OCI-LY3 (cell line): ENCODE measurements around the gene SLC39A6.

ENCODE experiments used
- EZH2phosphoT487 ChIP-seq: fragments of 200-600 bp; shearing (Covaris generic); IDR thresholded peaks from 2 replicates; pipeline ENCODE4 v1.6.1; 2018; ENCODE audit warnings: antibody characterized with exemption, mixed run types, low read depth
- TF ChIP-seq, protein P1 (sequence below): fragments of 200-600, 300-600 bp; sonication (generic); IDR thresholded peaks from 2 replicates; pipeline ENCODE4 v1.5.1; 2014; ENCODE audit warnings: antibody characterized with exemption, low read length, low read depth

GRCh38 chr18:36155851-36156757 is 27.0 kb upstream of the SLC39A6 start:
- TF ChIP-seq, protein P1, sequence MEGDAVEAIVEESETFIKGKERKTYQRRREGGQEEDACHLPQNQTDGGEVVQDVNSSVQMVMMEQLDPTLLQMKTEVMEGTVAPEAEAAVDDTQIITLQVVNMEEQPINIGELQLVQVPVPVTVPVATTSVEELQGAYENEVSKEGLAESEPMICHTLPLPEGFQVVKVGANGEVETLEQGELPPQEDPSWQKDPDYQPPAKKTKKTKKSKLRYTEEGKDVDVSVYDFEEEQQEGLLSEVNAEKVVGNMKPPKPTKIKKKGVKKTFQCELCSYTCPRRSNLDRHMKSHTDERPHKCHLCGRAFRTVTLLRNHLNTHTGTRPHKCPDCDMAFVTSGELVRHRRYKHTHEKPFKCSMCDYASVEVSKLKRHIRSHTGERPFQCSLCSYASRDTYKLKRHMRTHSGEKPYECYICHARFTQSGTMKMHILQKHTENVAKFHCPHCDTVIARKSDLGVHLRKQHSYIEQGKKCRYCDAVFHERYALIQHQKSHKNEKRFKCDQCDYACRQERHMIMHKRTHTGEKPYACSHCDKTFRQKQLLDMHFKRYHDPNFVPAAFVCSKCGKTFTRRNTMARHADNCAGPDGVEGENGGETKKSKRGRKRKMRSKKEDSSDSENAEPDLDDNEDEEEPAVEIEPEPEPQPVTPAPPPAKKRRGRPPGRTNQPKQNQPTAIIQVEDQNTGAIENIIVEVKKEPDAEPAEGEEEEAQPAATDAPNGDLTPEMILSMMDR, result no peak
- no peak for TF ChIP-seq EZH2phosphoT487
